OCI-LY7 (cell line): ENCODE data around the gene SMG6.

ENCODE experiments used
- CTCF ChIP-seq: fragments of 200-600 bp; sonication (generic); conservative IDR thresholded peaks from 2 replicates; pipeline ENCODE4 v1.5.1; 2014; ENCODE audit warnings: mild to moderate bottlenecking, antibody characterized with exemption, low read length, moderate library complexity, mixed read lengths
- EZH2phosphoT487 ChIP-seq: fragments of 200-600 bp; sonication (generic); IDR thresholded peaks from 2 replicates; pipeline ENCODE4 v1.6.1; 2018; ENCODE audit warnings: low read depth, borderline replicate concordance, mild to moderate bottlenecking, mixed run types, antibody characterized with exemption, low read length, moderate library complexity, mixed read lengths

- no peak for TF ChIP-seq CTCF
- TF ChIP-seq EZH2phosphoT487: no peak
These were observed 145.8 kb downstream of the SMG6 start for GRCh38 chr17:2157675-2158395.
